Psoas muscle (tissue), 8 donors: Measurements from ENCODE around the gene SGK1. TPM values are rescaled to one million over a fixed set of nuclear protein-coding genes. Genes with fewer than 3 reads are reported as not detected.

Experiments
- ATAC-seq, 4 donors: fragments of 200-7000 bp; cut with Tn5 transposase; one replicate each; pipeline ENCODE4 v1.9.1; 2020; ENCODE audit warnings: moderate library complexity in 3 of 4, mild to moderate bottlenecking in 2 of 4
- DNase-seq, 2 donors: peaks; one replicate each; pipeline ENCODE4 v3.0.0-alpha.2; 2020
- H3K27ac ChIP-seq: fragments of 200-600 bp; one replicate; pipeline ENCODE4 v1.8.0; 2022
- H3K27me3 ChIP-seq, 3 donors: fragments of 200-600 bp in 1 of 3; one replicate each; pipeline versions ENCODE4 v1.6.1 to v1.8.0; 2013 to 2022; ENCODE audit warnings: low read length in 2 of 3, mild to moderate bottlenecking in 2 of 3, moderate library complexity in 1 of 3; ENCODE audit not compliant: insufficient read depth in 3 of 3
- H3K36me3 ChIP-seq, 2 donors: fragments of 200-600 bp in 1 of 2; one replicate each; pipeline versions ENCODE4 v1.6.1 to v1.8.0; 2013 to 2022; ENCODE audit warnings: low read depth in 1 of 2, mild to moderate bottlenecking in 1 of 2, moderate library complexity in 1 of 2; ENCODE audit not compliant: insufficient read depth in 1 of 2
- H3K4me1 ChIP-seq: fragments of 200-600 bp; one replicate; pipeline ENCODE4 v1.8.0; 2022
- H3K4me3 ChIP-seq: fragments of 200-600 bp; one replicate; pipeline ENCODE4 v1.8.0; 2022; ENCODE audit warnings: mild to moderate bottlenecking
- H3K9me3 ChIP-seq: fragments of 200-600 bp; one replicate; pipeline ENCODE4 v1.8.0; 2022
- WGBS, 3 donors: extraction: QIAGEN DNeasy Blood & Tissue Kit; methylation state at CpG; one replicate each; pipeline versions ENCODE4 v1.1.6 to v1.1.7; 2013; 5-methylcytosine and 5-hydroxymethylcytosine counted together
- intact Hi-C, 2 donors: fragments of 100-400 bp; cut with DNase I; formaldehyde crosslinking; loops; one replicate each; pipeline versions ENCODE4 v1.11.0 to v1.14.2; 2022
- polyA plus RNA-seq, 3 donors: library from polyadenylated mRNA; stranded (reverse); fragments of 200-250 nt; gene quantifications; one replicate each; pipeline ENCODE4 v1.2.3, GENCODE V29; 2013
- total RNA-seq, 4 donors: library from RNA; stranded (reverse); fragmentation: NEBNext Ultra II Directional in 2 of 4; extraction: Animal tissue kit (Norgen Biotek cat#: 25700) in 2 of 4; gene quantifications; one replicate each; pipeline versions ENCODE4 v1.2.1 to v1.2.4, GENCODE V29; 2021 to 2023
- TF ChIP-seq, protein P1 (sequence below): fragments of 200-600 bp; IDR thresholded peaks from one replicate; pipeline ENCODE4 v1.8.0; 2022; ENCODE audit warnings: antibody characterized with exemption
- donor health status: healthy with polysubstance abuse.
- donor health status: DM: no; HTN: no; CAD: no; lungs with moderate emphysema.
- donor health status: Bipolar disorder and iron deficiency.
- donor health status: healthy.
- donor health status: DM: yes; HTN: yes; CAD: no.
- donor health status: DM: no; HTN: no; CAD: no.
- donor health status: DM: no; HTN: no; CAD: no.
- donor health status: DM: yes; HTN: yes; CAD: no.

Gene SGK1
- total and polyA plus RNA-seq, 7 donors = 34.4 to 125 (median 64.1) TPM

DNA sequence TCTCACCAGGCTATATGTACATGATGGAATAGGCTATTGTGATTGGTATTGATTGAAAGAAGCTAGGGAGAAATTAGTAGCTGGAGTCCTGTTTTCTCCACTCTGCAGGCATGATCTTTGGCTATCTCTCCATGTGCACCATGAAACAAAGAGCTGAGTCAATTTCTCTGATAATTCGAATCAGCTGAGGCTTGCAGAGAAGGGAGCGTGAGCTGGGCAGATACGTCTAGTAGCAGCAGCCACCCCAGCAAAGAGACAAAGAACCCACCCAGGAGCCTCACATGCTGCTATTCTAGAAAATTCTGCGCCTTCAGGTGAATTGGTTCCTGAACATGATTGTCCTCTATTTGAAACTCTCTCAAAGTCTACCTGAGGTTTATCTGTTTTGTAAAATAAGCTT is 6.9 kb upstream of the SGK1 start:
- TF ChIP-seq, protein P1, sequence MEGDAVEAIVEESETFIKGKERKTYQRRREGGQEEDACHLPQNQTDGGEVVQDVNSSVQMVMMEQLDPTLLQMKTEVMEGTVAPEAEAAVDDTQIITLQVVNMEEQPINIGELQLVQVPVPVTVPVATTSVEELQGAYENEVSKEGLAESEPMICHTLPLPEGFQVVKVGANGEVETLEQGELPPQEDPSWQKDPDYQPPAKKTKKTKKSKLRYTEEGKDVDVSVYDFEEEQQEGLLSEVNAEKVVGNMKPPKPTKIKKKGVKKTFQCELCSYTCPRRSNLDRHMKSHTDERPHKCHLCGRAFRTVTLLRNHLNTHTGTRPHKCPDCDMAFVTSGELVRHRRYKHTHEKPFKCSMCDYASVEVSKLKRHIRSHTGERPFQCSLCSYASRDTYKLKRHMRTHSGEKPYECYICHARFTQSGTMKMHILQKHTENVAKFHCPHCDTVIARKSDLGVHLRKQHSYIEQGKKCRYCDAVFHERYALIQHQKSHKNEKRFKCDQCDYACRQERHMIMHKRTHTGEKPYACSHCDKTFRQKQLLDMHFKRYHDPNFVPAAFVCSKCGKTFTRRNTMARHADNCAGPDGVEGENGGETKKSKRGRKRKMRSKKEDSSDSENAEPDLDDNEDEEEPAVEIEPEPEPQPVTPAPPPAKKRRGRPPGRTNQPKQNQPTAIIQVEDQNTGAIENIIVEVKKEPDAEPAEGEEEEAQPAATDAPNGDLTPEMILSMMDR = no peak
- Histone ChIP-seq H3K4me3 (no peak overlapping the region), H3K4me1 (no peaks in the 10 kb centered on the region), H3K9me3 (peaks cover 3% of the 10 kb centered on the region), H3K27me3 (no peaks in the 10 kb centered on the region), H3K27ac (no peak overlapping the region), H3K36me3 (no peaks in the 10 kb centered on the region)
- WGBS, 3 donors = 93 to 98% (median 94%) methylated on average over 4 of the region's 4 CpGs
- intact Hi-C loops = no loop called here
- no peak for ATAC-seq
- DNase-seq = no peak

DNA sequence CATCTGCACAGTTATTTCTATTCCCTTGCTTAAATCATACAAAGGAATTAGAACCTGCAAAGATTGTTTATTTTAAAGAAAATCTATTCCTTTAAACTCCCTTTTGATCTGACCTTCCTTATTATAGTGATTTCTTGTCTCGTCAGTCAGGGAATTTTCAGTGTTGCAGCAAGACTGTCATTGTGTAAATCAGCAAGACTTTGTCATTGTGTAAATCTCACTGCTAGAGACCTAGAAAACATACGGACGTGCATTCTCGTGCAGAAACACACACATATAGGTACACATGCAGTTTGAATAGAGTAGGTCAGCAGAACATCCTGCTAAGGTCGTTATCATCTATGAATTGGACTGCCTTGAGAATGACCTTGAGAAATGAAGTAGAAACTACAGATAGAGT is 6.2 kb upstream of the SGK1 start:
- 64 to 78% (median 76%) methylated on average over 5 of the region's 5 CpGs for WGBS, 3 donors
- H3K4me3 ChIP-seq = no peak overlapping the region

DNA sequence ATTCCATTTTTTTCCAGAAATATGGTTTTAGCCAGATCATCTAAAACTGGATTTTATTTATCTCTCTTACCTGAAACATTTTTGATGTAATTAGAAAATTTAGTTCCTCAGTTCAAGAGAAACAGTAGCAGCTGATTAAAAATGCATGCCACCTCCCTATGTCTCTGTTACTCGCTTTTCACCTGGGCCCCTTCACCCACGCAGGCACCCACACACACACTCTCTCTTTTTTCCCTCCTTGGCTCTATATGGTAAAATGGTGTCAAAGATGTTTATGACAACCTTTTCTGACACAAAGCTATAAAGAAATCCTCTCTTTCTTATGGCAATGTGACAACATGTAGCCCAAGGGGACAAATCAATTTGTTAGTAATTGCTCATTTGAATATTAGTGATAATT is 5.8 kb upstream of the SGK1 start:
- intact Hi-C loops = no loop called here

More for the DNA sequence above, 6.2 kb upstream of the SGK1 start:
- Histone ChIP-seq H3K9me3 (peaks cover 3% of the 10 kb centered on the region), H3K27me3 (no peaks in the 10 kb centered on the region), H3K4me1 (no peaks in the 10 kb centered on the region), H3K27ac (no peak overlapping the region), H3K36me3 (no peaks in the 10 kb centered on the region)
- no peak for ATAC-seq
- intact Hi-C loops = no loop called here
- no peak for DNase-seq
- TF ChIP-seq, protein P1 = no peak

DNA sequence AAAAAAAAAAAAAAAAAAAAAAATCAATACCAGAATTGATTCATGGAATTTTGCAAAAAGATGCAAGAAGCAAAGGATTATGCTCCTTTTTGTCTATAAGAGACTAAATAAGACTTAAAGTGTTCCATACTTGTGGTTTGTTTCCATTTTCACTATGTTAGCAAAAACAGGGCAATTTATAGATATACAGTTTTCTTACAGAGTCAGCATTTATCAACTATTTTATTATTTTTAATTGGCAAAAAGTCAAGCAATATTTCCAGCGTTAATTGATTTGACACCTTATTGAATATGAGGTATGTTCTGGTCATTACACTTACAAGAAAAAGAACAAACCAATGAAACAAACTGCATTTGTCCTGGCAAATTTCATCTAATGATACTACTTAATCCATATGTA is 5.4 kb upstream of the SGK1 start:
- Histone ChIP-seq H3K27me3 (no peaks in the 10 kb centered on the region), H3K4me1 (peaks cover 6% of the 10 kb centered on the region), H3K9me3 (peaks cover 3% of the 10 kb centered on the region), H3K36me3 (no peaks in the 10 kb centered on the region), H3K4me3 (no peak overlapping the region), H3K27ac (no peak overlapping the region)
- intact Hi-C loops = no loop called here
- DNase-seq (no peak), ATAC-seq (no peak)
- WGBS, 3 donors = 79 to 95% (median 89%) methylated on average over 1 of the region's 1 CpG
- TF ChIP-seq, protein P1 = no peak

More for the DNA sequence above, 5.8 kb upstream of the SGK1 start:
- DNase-seq (no peak), ATAC-seq (no peak)
- 88 to 96% (median 93%) methylated on average over 2 of the region's 2 CpGs for WGBS, 3 donors
- peaks cover 3% of the 10 kb centered on the region for H3K9me3 ChIP-seq
- TF ChIP-seq, protein P1 = no peak
- no peak overlapping the region for H3K27ac ChIP-seq
- H3K4me1 ChIP-seq = peaks cover 2% of the 10 kb centered on the region
- no peak overlapping the region for H3K4me3 ChIP-seq
- H3K36me3 ChIP-seq = no peaks in the 10 kb centered on the region
- H3K27me3 ChIP-seq = no peaks in the 10 kb centered on the region

DNA sequence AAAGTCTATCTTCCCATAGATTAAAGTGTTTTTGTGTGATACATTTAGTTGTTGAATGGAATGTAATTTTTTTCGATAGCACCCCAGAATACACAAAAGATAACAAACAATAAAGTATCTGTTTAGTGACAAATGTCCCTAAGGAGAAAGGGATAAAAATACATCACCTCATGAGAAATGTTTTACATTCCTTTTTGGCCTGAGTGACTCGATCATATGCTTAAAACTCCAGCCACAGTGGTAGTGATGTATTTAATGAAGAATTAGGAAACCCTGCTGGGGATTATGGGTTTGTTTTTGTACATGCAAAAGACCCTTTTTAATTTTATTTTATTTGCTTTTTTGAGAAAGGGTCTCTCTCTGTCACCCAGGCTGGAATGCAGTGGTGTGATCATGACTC is 4.3 kb upstream of the SGK1 start:
- Histone ChIP-seq H3K4me3 (no peak overlapping the region), H3K36me3 (no peaks in the 10 kb centered on the region), H3K27ac (no peak overlapping the region), H3K9me3 (peaks cover 3% of the 10 kb centered on the region), H3K4me1 (peaks cover 11% of the 10 kb centered on the region), H3K27me3 (no peaks in the 10 kb centered on the region)
- 75 to 86% (median 80%) methylated on average over 2 of the region's 2 CpGs for WGBS, 3 donors
- intact Hi-C loops = no loop called here
- no peak for DNase-seq
- no peak for ATAC-seq
- TF ChIP-seq, protein P1 = no peak
